Activated B cell treated with CpG ODN at 0.5 μM for 24 hours (primary cell): ENCODE measurements around the gene CREB3L2. TPM values are rescaled to one million over a fixed set of nuclear protein-coding genes. Genes with fewer than 3 reads are reported as not detected.
A peak's percentile ranks its signal among the peaks of the same experiment; 100 is the strongest.

Experiments
- ATAC-seq: fragments of 200-7000 bp; cut with Tn5 transposase; one replicate; pipeline ENCODE4 v1.10.0; 2021; ENCODE audit warnings: low read depth, mild to moderate bottlenecking, moderate library complexity
- CTCF ChIA-PET: fragments of 350-600 bp; sonication (Branson Sonifier 250); formaldehyde crosslinking; loops from one replicate; lab custom pipeline; 2021; ENCODE audit warnings: antibody characterized with exemption; lab: Charles Lee
- POLR2A ChIA-PET: fragments of 350-600 bp; sonication (Branson Sonifier 250); formaldehyde crosslinking; loops from one replicate; lab custom pipeline; 2021; ENCODE audit warnings: antibody characterized with exemption; lab: Charles Lee
- DNase-seq: peaks from one replicate; pipeline ENCODE4 v3.0.0; 2022
- H3K27ac Mint-ChIP-seq: one replicate; pipeline ENCODE4 v1.8.0; 2020; ENCODE audit warnings: mixed read lengths
- H3K27me3 Mint-ChIP-seq: one replicate; pipeline ENCODE4 v1.8.0; 2021; ENCODE audit warnings: mixed read lengths
- H3K36me3 Mint-ChIP-seq: one replicate; pipeline ENCODE4 v1.8.0; 2021; ENCODE audit warnings: low read depth, mixed read lengths
- H3K4me1 Mint-ChIP-seq: one replicate; pipeline ENCODE4 v1.8.0; 2021; ENCODE audit warnings: mixed read lengths
- H3K4me3 Mint-ChIP-seq: one replicate; pipeline ENCODE4 v1.8.0; 2020; ENCODE audit warnings: mild to moderate bottlenecking, mixed read lengths
- H3K9me3 Mint-ChIP-seq: one replicate; pipeline ENCODE4 v1.8.0; 2020; ENCODE audit warnings: mixed read lengths
- CTCF ChIP-seq: fragments of 200-600 bp; IDR thresholded peaks from one replicate; pipeline ENCODE4 v1.8.0; 2022; ENCODE audit warnings: antibody characterized with exemption, mild to moderate bottlenecking
- intact Hi-C: fragments of 100-400 bp; cut with micrococcal nuclease; formaldehyde crosslinking; loops from one replicate; pipeline ENCODE4 v1.15.1; 2024
- total RNA-seq: library from RNA; stranded (reverse); gene quantifications from 2 replicates; pipeline ENCODE4 v1.2.3, GENCODE V29; 2022

The CREB3L2 gene
- total RNA-seq, 1 donor from 2014 or later: 21.7 TPM

GRCh38 chr7:137987563-137987962 lies 14.3 kb downstream of the CREB3L2 start:
- no peak for ATAC-seq
- intact Hi-C loops: loop anchor here (5.0 kb wide), 1 partner anchor 50 kb away; no protein-coding TSS in a partner anchor

GRCh38 chr7:137987018-137987349 lies 14.9 kb downstream of the CREB3L2 start:
- H3K4me1 Mint-ChIP-seq: peaks cover 15% of the 10 kb centered on the region
- ATAC-seq (no peak), DNase-seq (no peak)
- intact Hi-C loops: loop anchor here (5.0 kb wide), 1 partner anchor 50 kb away; no protein-coding TSS in a partner anchor
- peaks cover 5% of the 10 kb centered on the region for H3K36me3 Mint-ChIP-seq
- ChIA-PET CTCF (interaction anchor here (0.7 to 1.6 kb wide), 4 partner anchors 14 to 175 kb away, joined by 3 to 7 read pairs (median 4); no protein-coding TSS in a partner anchor), POLR2A (interaction anchor here (2.5 kb wide), 1 partner anchor 14 kb away, joined by 15 read pairs; the partner anchor contains the start of gene CREB3L2)
- H3K4me3 Mint-ChIP-seq: no peak overlapping the region
- TF ChIP-seq CTCF: no peak
- peaks cover 3% of the 10 kb centered on the region for H3K9me3 Mint-ChIP-seq
- no peaks in the 10 kb centered on the region for H3K27me3 Mint-ChIP-seq
- no peak overlapping the region for H3K27ac Mint-ChIP-seq

More at GRCh38 chr7:137987563-137987962, 14.3 kb downstream of the CREB3L2 start:
- peaks cover 4% of the 10 kb centered on the region for H3K36me3 Mint-ChIP-seq
- no peak overlapping the region for H3K27ac Mint-ChIP-seq
- H3K9me3 Mint-ChIP-seq: peaks cover 2% of the 10 kb centered on the region
- H3K4me1 Mint-ChIP-seq: peaks cover 16% of the 10 kb centered on the region
- no peaks in the 10 kb centered on the region for H3K27me3 Mint-ChIP-seq
- CTCF ChIA-PET: interaction anchor here (0.7 to 1.6 kb wide), 3 partner anchors 13 to 174 kb away, joined by 4 to 7 read pairs (median 4); no protein-coding TSS in a partner anchor
- TF ChIP-seq CTCF: no peak
- DNase-seq: no peak
- POLR2A ChIA-PET: interaction anchor here (2.5 kb wide), 1 partner anchor 14 kb away, joined by 15 read pairs; the partner anchor contains the start of gene CREB3L2
- no peak overlapping the region for H3K4me3 Mint-ChIP-seq

GRCh38 chr7:137986252-137987017 lies 15.5 kb downstream of the CREB3L2 start:
- DNase-seq (no peak), ATAC-seq (no peak)
- Mint-ChIP-seq H3K4me1 (peaks cover 17% of the 10 kb centered on the region), H3K36me3 (peaks cover 5% of the 10 kb centered on the region), H3K9me3 (peaks cover 3% of the 10 kb centered on the region), H3K27me3 (no peaks in the 10 kb centered on the region), H3K27ac (no peak overlapping the region), H3K4me3 (peak overlapping the region; percentile 47)
- ChIA-PET POLR2A (interaction anchor here (0.5 to 2.5 kb wide), 2 partner anchors 13 to 15 kb away, joined by 4 to 15 read pairs; partner anchors contain the start of gene CREB3L2), CTCF (interaction anchor here (1.2 to 1.6 kb wide), 3 partner anchors 14 to 21 kb away, joined by 3 to 7 read pairs (median 4); no protein-coding TSS in a partner anchor)
- no peak for TF ChIP-seq CTCF
- intact Hi-C loops: loop anchor here (1.0 to 5.0 kb wide), 2 partner anchors 16 to 49 kb away; partner anchors contain the start of gene CREB3L2

- H3K27ac Mint-ChIP-seq: no peak overlapping the region
These were observed 16.0 kb downstream of the CREB3L2 start for GRCh38 chr7:137985897-137986251.

More at GRCh38 chr7:137985897-137986251, 16.0 kb downstream of the CREB3L2 start:
- H3K36me3 Mint-ChIP-seq: peaks cover 8% of the 10 kb centered on the region
- POLR2A ChIA-PET: interaction anchor here (0.5 kb wide), 1 partner anchor 14 kb away, joined by 4 read pairs; no protein-coding TSS in a partner anchor
- DNase-seq (no peak), ATAC-seq (peak; percentile 73)
- peak overlapping the region; percentile 47 for H3K4me3 Mint-ChIP-seq
- intact Hi-C loops: loop anchor here (1.0 to 5.0 kb wide), 4 partner anchors 16 to 83 kb away; partner anchors contain the start of gene CREB3L2
- CTCF ChIA-PET: interaction anchor here (1.2 to 1.6 kb wide), 3 partner anchors 15 to 21 kb away, joined by 3 to 7 read pairs (median 4); no protein-coding TSS in a partner anchor
- peaks cover 22% of the 10 kb centered on the region for H3K4me1 Mint-ChIP-seq
- no peak for TF ChIP-seq CTCF
- H3K9me3 Mint-ChIP-seq: peaks cover 3% of the 10 kb centered on the region
- no peaks in the 10 kb centered on the region for H3K27me3 Mint-ChIP-seq
